Osteoblast (primary cell): ENCODE measurements around the gene GRID1. TPM values are rescaled to one million over a fixed set of nuclear protein-coding genes. Genes with fewer than 3 reads are reported as not detected.

Source experiments
- DNase-seq: peaks from one replicate; pipeline ENCODE4 v3.0.0; 2011; ENCODE audit warnings: low spot score, mixed read lengths; ENCODE audit not compliant: insufficient read length; ENCODE audit errors: missing footprints
- H2AFZ ChIP-seq: 2 replicates; pipeline ENCODE4 v1.6.0; 2011; ENCODE audit warnings: mild to moderate bottlenecking, low read length
- H3K27ac ChIP-seq: 2 replicates; pipeline ENCODE4 v1.5.1; 2011; ENCODE audit warnings: mild to moderate bottlenecking, low read depth, low read length, moderate library complexity
- H3K27me3 ChIP-seq: 2 replicates; pipeline ENCODE4 v1.6.0; 2012; ENCODE audit warnings: mild to moderate bottlenecking, control low read depth, inconsistent platforms, low read length, moderate library complexity; ENCODE audit not compliant: insufficient read depth
- H3K36me3 ChIP-seq: 2 replicates; pipeline ENCODE4 v1.5.1; 2011; ENCODE audit warnings: mild to moderate bottlenecking, low read length, control low read depth, moderate library complexity; ENCODE audit not compliant: insufficient read depth
- H3K4me1 ChIP-seq: 2 replicates; pipeline ENCODE4 v1.5.1; 2011; ENCODE audit warnings: mild to moderate bottlenecking, low read length, control low read depth, moderate library complexity; ENCODE audit not compliant: insufficient read depth
- H3K4me2 ChIP-seq: 2 replicates; pipeline ENCODE4 v1.6.0; 2011; ENCODE audit warnings: mild to moderate bottlenecking, low read length; ENCODE audit not compliant: insufficient read depth
- H3K4me3 ChIP-seq: fragments of 200-600 bp; sonication (generic); 3 replicates; pipeline ENCODE4 v1.5.1; 2012; ENCODE audit warnings: mild to moderate bottlenecking, low read length, inconsistent platforms; ENCODE audit not compliant: insufficient read depth
- H3K79me2 ChIP-seq: 2 replicates; pipeline ENCODE4 v1.6.0; 2012; ENCODE audit warnings: mild to moderate bottlenecking, low read length, control low read depth, inconsistent platforms; ENCODE audit not compliant: insufficient read depth
- H3K9me3 ChIP-seq: 2 replicates; pipeline ENCODE4 v1.5.1; 2011; ENCODE audit warnings: low read depth, low read length, control low read depth
- H4K20me1 ChIP-seq: 2 replicates; pipeline ENCODE4 v1.6.0; 2012; ENCODE audit warnings: mild to moderate bottlenecking, low read length, control low read depth; ENCODE audit not compliant: insufficient read depth
- total RNA-seq: library from RNA; depleted of rRNA; stranded (reverse); fragments of >200 nt; gene quantifications from 2 replicates; pipeline ENCODE4 v1.2.3, GENCODE V29; 2012
- TF ChIP-seq, protein P1 (sequence below): IDR thresholded peaks from 2 replicates; pipeline ENCODE4 v1.5.1; 2011; ENCODE audit warnings: mild to moderate bottlenecking, low read depth, low read length, moderate library complexity; ENCODE audit errors: extremely low read depth

The GRID1 gene
- total RNA-seq, 1 donor, result not detected

DNA sequence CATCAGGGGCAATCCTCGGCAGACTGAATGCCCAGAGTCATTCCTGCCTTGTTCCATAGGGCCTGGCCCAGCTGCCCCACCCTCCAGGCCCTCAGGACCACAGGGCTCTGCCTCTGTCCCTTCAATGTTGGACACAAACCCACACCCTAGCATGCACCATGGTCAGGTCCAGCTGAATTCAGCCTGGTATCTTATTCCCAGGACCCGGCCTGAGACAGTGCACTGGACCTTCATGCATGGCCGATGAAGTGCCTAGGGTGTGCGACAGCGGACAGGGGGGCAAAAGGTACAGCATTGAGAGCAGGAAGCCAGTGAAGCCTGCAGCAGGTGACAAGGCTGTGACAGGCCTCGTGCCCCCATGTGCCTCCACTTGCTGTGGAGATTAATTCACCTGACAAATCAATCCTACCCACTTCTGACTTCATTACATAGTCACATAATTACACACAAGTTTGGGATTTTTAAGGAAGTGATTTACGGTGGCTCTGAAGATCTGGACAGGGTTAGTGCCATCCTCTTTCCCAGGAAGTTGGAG, 261.9 kb downstream of the GRID1 start:
- H3K79me2 ChIP-seq, result no peaks in the 10 kb centered on the region
- DNase-seq, result no peak
- H3K4me1 ChIP-seq, result no peaks in the 10 kb centered on the region
- TF ChIP-seq, protein P1, sequence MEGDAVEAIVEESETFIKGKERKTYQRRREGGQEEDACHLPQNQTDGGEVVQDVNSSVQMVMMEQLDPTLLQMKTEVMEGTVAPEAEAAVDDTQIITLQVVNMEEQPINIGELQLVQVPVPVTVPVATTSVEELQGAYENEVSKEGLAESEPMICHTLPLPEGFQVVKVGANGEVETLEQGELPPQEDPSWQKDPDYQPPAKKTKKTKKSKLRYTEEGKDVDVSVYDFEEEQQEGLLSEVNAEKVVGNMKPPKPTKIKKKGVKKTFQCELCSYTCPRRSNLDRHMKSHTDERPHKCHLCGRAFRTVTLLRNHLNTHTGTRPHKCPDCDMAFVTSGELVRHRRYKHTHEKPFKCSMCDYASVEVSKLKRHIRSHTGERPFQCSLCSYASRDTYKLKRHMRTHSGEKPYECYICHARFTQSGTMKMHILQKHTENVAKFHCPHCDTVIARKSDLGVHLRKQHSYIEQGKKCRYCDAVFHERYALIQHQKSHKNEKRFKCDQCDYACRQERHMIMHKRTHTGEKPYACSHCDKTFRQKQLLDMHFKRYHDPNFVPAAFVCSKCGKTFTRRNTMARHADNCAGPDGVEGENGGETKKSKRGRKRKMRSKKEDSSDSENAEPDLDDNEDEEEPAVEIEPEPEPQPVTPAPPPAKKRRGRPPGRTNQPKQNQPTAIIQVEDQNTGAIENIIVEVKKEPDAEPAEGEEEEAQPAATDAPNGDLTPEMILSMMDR, result no peak
- no peak overlapping the region for H3K4me3 ChIP-seq
- H2AFZ ChIP-seq, result no peak overlapping the region
- H3K9me3 ChIP-seq, result no peaks in the 10 kb centered on the region
- H3K36me3 ChIP-seq, result no peaks in the 10 kb centered on the region
- H3K27ac ChIP-seq, result no peak overlapping the region
- no peaks in the 10 kb centered on the region for H3K27me3 ChIP-seq
- H3K4me2 ChIP-seq, result no peak overlapping the region
- H4K20me1 ChIP-seq, result no peaks in the 10 kb centered on the region

DNA sequence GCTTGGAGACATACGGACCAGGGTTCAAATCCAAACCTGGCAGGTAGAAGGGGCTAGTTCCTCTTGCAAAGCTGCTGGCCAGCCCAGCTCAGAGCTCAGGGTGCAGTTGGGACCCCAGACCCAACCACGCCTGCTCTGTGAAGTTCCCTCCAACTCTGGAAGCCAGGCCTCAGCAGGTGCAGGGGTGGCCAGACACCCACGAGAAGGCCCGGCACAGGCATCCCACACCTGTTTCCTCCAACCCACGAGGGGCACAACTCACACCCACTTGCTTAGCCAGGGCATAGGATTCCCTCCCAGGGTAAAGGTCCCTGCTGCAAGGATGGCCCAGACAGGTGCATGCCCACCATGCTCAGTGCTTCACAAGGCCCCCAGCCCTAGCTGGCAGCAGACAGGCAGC, 262.4 kb downstream of the GRID1 start:
- Histone ChIP-seq H3K9me3 (no peaks in the 10 kb centered on the region), H4K20me1 (no peaks in the 10 kb centered on the region), H3K79me2 (no peaks in the 10 kb centered on the region), H3K27me3 (no peaks in the 10 kb centered on the region), H3K4me1 (no peaks in the 10 kb centered on the region), H2AFZ (no peak overlapping the region), H3K27ac (no peak overlapping the region), H3K4me3 (no peak overlapping the region), H3K36me3 (no peaks in the 10 kb centered on the region), H3K4me2 (no peak overlapping the region)
- TF ChIP-seq, protein P1, result no peak
- no peak for DNase-seq

DNA sequence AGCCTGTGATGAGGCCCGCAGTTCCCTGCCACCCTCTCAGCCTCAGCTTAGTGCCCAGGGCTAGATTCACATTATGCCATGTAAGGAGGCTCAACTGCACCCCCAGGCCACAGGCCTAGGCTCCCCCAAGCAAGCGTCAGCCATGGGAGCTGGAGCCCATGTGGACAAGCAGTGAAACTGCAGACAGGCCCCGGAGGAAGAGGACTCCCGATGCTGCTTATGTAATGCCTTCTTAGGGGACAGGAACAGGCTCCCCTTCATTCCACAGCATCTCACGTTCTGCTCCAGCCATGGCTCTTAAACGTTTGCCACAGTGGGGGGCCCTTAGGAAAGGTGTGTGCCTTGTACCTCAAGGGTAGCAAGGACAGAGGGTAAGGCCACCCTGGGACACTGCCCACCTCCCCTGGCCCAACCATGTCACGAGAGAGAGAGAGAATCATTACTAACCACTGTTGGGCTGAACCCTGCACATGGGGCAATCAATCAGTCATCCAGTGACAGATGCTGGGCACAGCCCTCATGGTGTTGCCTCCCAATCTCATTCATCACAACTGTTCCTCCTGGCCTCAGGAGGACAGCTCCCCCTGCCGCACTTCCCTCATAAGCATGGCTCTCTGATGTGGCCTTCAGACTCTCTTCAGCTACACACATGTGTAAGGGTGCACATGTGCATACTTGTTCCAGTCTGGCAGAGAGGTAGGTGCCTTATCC, 263.0 kb downstream of the GRID1 start:
- no peaks in the 10 kb centered on the region for H3K27me3 ChIP-seq
- H4K20me1 ChIP-seq, result no peaks in the 10 kb centered on the region
- no peak overlapping the region for H2AFZ ChIP-seq
- no peak overlapping the region for H3K27ac ChIP-seq
- H3K36me3 ChIP-seq, result no peaks in the 10 kb centered on the region
- H3K4me3 ChIP-seq, result no peak overlapping the region
- no peaks in the 10 kb centered on the region for H3K4me1 ChIP-seq
- H3K9me3 ChIP-seq, result no peaks in the 10 kb centered on the region
- H3K4me2 ChIP-seq, result no peak overlapping the region
- no peaks in the 10 kb centered on the region for H3K79me2 ChIP-seq
- DNase-seq, result no peak
- TF ChIP-seq, protein P1, result no peak

DNA sequence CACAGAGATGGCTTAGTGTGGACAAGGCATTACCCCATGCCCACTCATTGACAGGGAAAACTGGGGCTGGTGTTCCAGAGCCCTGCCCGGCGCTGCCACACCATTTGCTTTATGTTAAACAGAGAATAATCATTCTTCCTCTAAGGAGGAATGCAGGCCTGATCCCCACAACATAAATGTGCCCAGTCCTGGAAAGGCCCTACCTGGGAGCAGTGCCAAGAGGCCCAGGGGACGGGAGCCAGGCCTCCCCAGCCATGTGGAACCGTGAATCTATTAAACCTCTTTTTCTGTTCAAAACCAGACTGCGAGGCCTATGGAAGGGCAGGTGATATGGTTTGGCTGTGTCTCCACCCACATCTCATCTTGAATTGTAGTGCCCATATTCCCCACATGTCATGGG, 264.1 kb downstream of the GRID1 start:
- TF ChIP-seq, protein P1, result no peak
- Histone ChIP-seq H3K79me2 (no peaks in the 10 kb centered on the region), H3K4me3 (no peak overlapping the region), H3K4me1 (no peaks in the 10 kb centered on the region), H4K20me1 (no peaks in the 10 kb centered on the region), H3K36me3 (no peaks in the 10 kb centered on the region), H3K4me2 (no peak overlapping the region), H3K27ac (no peak overlapping the region), H2AFZ (no peak overlapping the region), H3K27me3 (no peaks in the 10 kb centered on the region), H3K9me3 (no peaks in the 10 kb centered on the region)
- no peak for DNase-seq
